HUES6 (cell line): ENCODE data around the gene LRRC70.

ENCODE experiments used
- H3K27ac ChIP-seq: 2 replicates; pipeline ENCODE4 v1.7.0; 2013; ENCODE audit warnings: low read depth, mild to moderate bottlenecking, low read length, inconsistent platforms
- H3K27me3 ChIP-seq: 2 replicates; pipeline ENCODE4 v1.6.1; 2013; ENCODE audit warnings: low read length; ENCODE audit not compliant: control insufficient read depth, insufficient read depth
- H3K36me3 ChIP-seq: 2 replicates; pipeline ENCODE4 v1.6.1; 2013; ENCODE audit warnings: low read length; ENCODE audit not compliant: control insufficient read depth, insufficient read depth
- H3K4me1 ChIP-seq: 2 replicates; pipeline ENCODE4 v1.6.1; 2013; ENCODE audit warnings: low read length; ENCODE audit not compliant: control insufficient read depth, insufficient read depth
- H3K4me3 ChIP-seq: 2 replicates; pipeline ENCODE4 v1.5.1; 2013; ENCODE audit warnings: low read depth, low read length
- H3K9ac ChIP-seq: one replicate; pipeline ENCODE4 v1.6.1; 2013; ENCODE audit warnings: mild to moderate bottlenecking, low read length
- H3K9me3 ChIP-seq: 2 replicates; pipeline ENCODE4 v1.6.1; 2013; ENCODE audit warnings: low read depth, low read length; ENCODE audit not compliant: control insufficient read depth, insufficient read depth

LRRC70 gene

DNA sequence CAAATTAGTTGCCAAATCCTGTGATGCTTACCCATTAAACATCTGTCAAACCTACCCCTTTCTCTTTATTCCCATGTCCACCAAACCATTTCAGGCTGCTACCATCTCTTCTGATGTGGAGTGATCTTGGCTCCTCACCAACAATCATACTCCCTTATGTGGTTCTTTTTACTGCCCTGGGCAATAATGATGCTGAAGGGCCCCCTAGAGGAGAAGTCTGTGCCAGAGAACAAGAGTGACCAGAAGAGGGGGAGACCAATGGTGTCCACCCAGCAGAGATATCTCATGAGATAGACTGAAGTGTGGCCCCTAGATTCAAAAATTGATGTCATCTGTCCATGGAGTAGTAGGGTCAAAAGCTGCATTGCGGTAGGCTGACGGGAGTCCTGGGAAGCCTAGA, 10.9 kb downstream of the LRRC70 start:
- H3K4me1 ChIP-seq: peaks cover 5% of the 10 kb centered on the region
- H3K9ac ChIP-seq: no peak overlapping the region
- no peaks in the 10 kb centered on the region for H3K9me3 ChIP-seq
- H3K4me3 ChIP-seq: no peak overlapping the region
- H3K27ac ChIP-seq: no peak overlapping the region
- no peaks in the 10 kb centered on the region for H3K27me3 ChIP-seq
- H3K36me3 ChIP-seq: peaks cover 16% of the 10 kb centered on the region

DNA sequence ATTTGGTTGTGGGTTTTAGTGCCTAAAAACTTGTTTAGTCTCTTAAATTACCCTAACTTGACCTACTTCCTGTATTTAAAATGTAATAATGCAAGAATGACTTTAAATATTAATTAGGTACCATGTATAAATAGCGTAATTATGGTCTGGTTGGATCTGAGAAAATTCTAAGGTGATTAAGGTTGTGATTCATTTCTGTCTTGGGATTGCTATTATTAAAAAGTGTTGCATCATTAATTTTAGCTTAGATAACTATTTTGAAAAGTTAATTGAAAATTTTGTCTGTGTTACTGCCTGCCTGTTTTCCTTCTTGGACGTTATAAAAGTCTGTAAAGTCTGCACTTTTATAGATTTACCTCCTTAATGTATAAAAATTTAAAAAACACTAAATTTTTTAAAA, 11.8 kb downstream of the LRRC70 start:
- no peaks in the 10 kb centered on the region for H3K9me3 ChIP-seq
- H3K4me1 ChIP-seq: peaks cover 11% of the 10 kb centered on the region
- no peak overlapping the region for H3K9ac ChIP-seq
- H3K27me3 ChIP-seq: no peaks in the 10 kb centered on the region
- no peak overlapping the region for H3K27ac ChIP-seq
- H3K36me3 ChIP-seq: peaks cover 22% of the 10 kb centered on the region
- no peak overlapping the region for H3K4me3 ChIP-seq

DNA sequence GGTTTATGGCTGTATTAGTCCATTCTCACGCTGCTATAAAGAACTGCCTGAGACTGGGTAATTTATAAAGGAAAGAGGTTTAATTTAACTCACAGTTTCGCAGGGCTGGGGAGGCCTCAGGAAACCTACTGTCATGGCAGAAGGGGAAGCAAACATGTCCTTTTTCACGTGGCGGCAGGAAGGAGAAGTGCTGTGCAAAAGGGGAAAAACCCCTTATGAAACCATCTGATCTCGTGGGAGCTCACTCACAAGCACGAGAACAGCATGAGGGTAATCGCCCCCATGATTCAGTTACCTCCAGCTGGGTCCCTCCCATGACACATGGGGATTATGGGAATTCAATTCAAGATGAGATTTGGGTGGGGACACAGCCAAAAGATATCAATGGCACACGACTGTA, 13.9 kb downstream of the LRRC70 start:
- peaks cover 21% of the 10 kb centered on the region for H3K36me3 ChIP-seq
- H3K27ac ChIP-seq: no peak overlapping the region
- H3K9ac ChIP-seq: no peak overlapping the region

GRCh38 chr5:62593331-62593730, 14.7 kb downstream of the LRRC70 start:
- H3K4me1 ChIP-seq: peaks cover 11% of the 10 kb centered on the region
- H3K27ac ChIP-seq: no peak overlapping the region
- no peaks in the 10 kb centered on the region for H3K27me3 ChIP-seq
- H3K36me3 ChIP-seq: peaks cover 15% of the 10 kb centered on the region
- H3K9ac ChIP-seq: no peak overlapping the region
- H3K9me3 ChIP-seq: no peaks in the 10 kb centered on the region
- no peak overlapping the region for H3K4me3 ChIP-seq

More for the DNA sequence above, 13.9 kb downstream of the LRRC70 start:
- H3K27me3 ChIP-seq: no peaks in the 10 kb centered on the region
- H3K9me3 ChIP-seq: no peaks in the 10 kb centered on the region
- peaks cover 11% of the 10 kb centered on the region for H3K4me1 ChIP-seq
- no peak overlapping the region for H3K4me3 ChIP-seq

DNA sequence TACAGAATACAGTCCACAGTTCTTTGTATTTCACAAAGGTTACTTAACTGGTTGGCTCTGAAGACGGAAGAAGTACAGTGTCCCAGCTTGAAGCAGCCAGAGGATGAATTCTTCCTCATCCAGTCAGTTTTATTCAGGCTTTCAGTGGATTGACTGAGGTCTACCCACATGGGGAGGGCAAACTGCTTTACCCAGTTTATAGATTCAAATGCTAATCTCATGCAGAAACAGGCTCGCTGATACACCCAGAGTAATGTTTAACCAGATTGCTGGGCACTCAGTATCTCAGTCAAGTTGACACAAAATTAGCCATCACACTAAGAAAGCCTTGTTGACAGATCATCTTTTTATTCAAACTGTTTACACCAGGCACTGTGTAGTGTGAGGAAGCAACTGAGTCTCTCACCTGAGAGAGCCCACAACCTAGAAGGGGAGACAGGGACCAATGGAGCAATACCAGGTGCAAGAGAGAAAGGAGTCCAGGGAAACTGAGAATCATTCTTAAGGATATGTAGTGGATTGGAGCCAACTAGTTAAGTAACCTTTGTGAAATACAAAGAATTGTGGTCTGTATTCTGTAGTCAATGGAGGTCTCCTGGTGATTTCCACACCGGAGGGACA, 15.9 kb downstream of the LRRC70 start:
- H3K4me3 ChIP-seq: no peak overlapping the region
- no peak overlapping the region for H3K9ac ChIP-seq
- no peaks in the 10 kb centered on the region for H3K9me3 ChIP-seq
- peaks cover 11% of the 10 kb centered on the region for H3K4me1 ChIP-seq
- H3K27me3 ChIP-seq: no peaks in the 10 kb centered on the region
- H3K27ac ChIP-seq: 0 out of 2 replicates have a peak overlapping the region, but pooled peaks have one; percentile 53
- peaks cover 15% of the 10 kb centered on the region for H3K36me3 ChIP-seq

GRCh38 chr5:62596096-62596495, 17.5 kb downstream of the LRRC70 start:
- Histone ChIP-seq H3K27ac (no peak overlapping the region), H3K4me1 (peaks cover 11% of the 10 kb centered on the region), H3K9ac (no peak overlapping the region), H3K4me3 (no peak overlapping the region), H3K27me3 (no peaks in the 10 kb centered on the region), H3K36me3 (peaks cover 15% of the 10 kb centered on the region), H3K9me3 (no peaks in the 10 kb centered on the region)

- H3K36me3 ChIP-seq: peaks cover 15% of the 10 kb centered on the region
- H3K9ac ChIP-seq: no peak overlapping the region
- H3K27ac ChIP-seq: no peak overlapping the region
- no peaks in the 10 kb centered on the region for H3K9me3 ChIP-seq
- H3K4me1 ChIP-seq: peaks cover 11% of the 10 kb centered on the region
- H3K4me3 ChIP-seq: no peak overlapping the region
- H3K27me3 ChIP-seq: no peaks in the 10 kb centered on the region
These were observed 18.1 kb downstream of the LRRC70 start for GRCh38 chr5:62596691-62597090.

GRCh38 chr5:62597314-62597713, 18.7 kb downstream of the LRRC70 start:
- H3K4me3 ChIP-seq: no peak overlapping the region
- no peak overlapping the region for H3K9ac ChIP-seq
- peaks cover 11% of the 10 kb centered on the region for H3K4me1 ChIP-seq
- H3K27ac ChIP-seq: no peak overlapping the region
- no peaks in the 10 kb centered on the region for H3K27me3 ChIP-seq
- peaks cover 14% of the 10 kb centered on the region for H3K36me3 ChIP-seq
- no peaks in the 10 kb centered on the region for H3K9me3 ChIP-seq

DNA sequence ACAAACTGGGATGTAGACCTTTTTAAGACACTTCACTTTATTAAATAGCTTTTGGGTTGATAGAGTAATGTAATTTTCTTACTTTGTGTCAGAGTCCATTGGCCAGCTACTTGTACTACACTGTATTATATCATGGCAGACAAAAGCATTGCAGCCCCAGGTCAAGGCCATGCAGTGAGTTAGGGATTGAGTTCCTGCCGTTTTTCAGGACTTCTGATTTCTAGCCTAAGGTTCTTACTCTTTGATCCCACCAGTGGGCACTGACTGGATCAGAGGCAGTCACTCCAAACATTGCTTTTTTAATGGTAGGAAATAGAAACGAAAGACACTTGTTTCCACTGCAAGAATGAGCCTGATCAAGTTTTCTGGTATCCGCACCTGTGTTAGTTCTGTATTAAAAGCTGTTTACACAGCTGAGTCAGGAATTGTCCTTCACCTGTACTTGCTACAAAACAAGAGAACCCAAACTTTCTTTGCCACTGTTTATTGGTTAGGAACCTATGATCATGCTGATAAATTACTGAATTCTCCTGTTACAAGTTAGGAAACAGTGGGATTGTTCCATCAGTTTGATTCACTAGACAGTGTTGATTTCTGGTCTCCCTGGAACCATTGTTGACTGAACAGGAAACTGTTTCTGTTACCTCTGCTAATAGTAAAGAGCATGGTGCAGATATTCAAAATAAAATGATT, 22.1 kb downstream of the LRRC70 start:
- Histone ChIP-seq H3K4me1 (no peaks in the 10 kb centered on the region), H3K36me3 (no peaks in the 10 kb centered on the region), H3K4me3 (no peak overlapping the region), H3K27me3 (no peaks in the 10 kb centered on the region), H3K27ac (no peak overlapping the region), H3K9ac (no peak overlapping the region), H3K9me3 (no peaks in the 10 kb centered on the region)

DNA sequence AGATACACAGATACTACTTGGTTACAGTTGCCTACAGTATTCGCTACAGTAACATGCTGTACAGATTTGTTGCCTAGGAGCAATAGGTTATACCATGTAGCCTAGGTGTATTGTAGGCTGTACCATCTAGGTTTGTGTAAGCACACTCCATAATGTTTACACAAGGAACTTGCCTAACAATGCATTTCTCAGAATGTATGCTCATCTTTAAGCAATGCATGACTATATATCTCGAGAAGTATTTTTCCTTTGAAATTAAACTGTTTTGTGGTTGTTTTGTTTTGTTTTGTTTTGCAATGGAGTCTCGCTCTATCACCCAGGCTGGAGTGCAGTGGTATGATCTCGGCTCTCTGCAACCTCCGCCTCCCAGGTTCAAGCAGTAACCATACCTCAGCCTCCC, 25.3 kb downstream of the LRRC70 start:
- Histone ChIP-seq H3K4me3 (no peak overlapping the region), H3K9me3 (no peaks in the 10 kb centered on the region), H3K27ac (no peak overlapping the region), H3K36me3 (no peaks in the 10 kb centered on the region), H3K27me3 (no peaks in the 10 kb centered on the region), H3K9ac (no peak overlapping the region), H3K4me1 (no peaks in the 10 kb centered on the region)

- Histone ChIP-seq H3K27ac (no peak overlapping the region), H3K36me3 (no peaks in the 10 kb centered on the region), H3K4me3 (no peak overlapping the region), H3K9ac (no peak overlapping the region), H3K27me3 (no peaks in the 10 kb centered on the region), H3K4me1 (no peaks in the 10 kb centered on the region), H3K9me3 (no peaks in the 10 kb centered on the region)
These were observed 27.0 kb downstream of the LRRC70 start for GRCh38 chr5:62605638-62606037.
